ENCODE measurements around the gene GPR137B. TPM values are rescaled to one million over a fixed set of nuclear protein-coding genes. Genes with fewer than 3 reads are reported as not detected.

Gene GPR137B
- total RNA-seq, 2 donors from 2014 or later: 3.8 to 6.8 TPM

GRCh38 chr1:236110137-236110536, 32.2 kb upstream of the GPR137B start:
- ATAC-seq (no peak), DNase-seq (ENCODE audit: low spot score in 2 of 2) (no peak)
- Mint-ChIP-seq H3K36me3 (no peaks in the 10 kb centered on the region), H3K9me3 (no peaks in the 10 kb centered on the region), H3K27ac (no peak overlapping the region)

GRCh38 chr1:236111527-236112331, 30.6 kb upstream of the GPR137B start:
- DNase-seq (ENCODE audit: low spot score in 2 of 2) (no peak), ATAC-seq (no peak)
- Mint-ChIP-seq H3K9me3 (no peaks in the 10 kb centered on the region), H3K36me3 (no peaks in the 10 kb centered on the region), H3K27ac (peak overlapping the region in 1 of 2 donors; percentile 33)

- DNase-seq (ENCODE audit: low spot score in 2 of 2) (no peak), ATAC-seq (no peak)
- Mint-ChIP-seq H3K36me3 (no peaks in the 10 kb centered on the region), H3K27ac (no peak overlapping the region), H3K9me3 (no peaks in the 10 kb centered on the region)
Measured at GRCh38 chr1:236112332-236112627, 30.1 kb upstream of the GPR137B start.

GRCh38 chr1:236113324-236114032, 28.9 kb upstream of the GPR137B start:
- H3K9me3 Mint-ChIP-seq: no peaks in the 10 kb centered on the region
- DNase-seq (ENCODE audit: low spot score in 2 of 2) (no peak), ATAC-seq (no peak)
- H3K27ac Mint-ChIP-seq: no peak overlapping the region
- no peaks in the 10 kb centered on the region for H3K36me3 Mint-ChIP-seq

- no peak overlapping the region for H3K27ac Mint-ChIP-seq
- ATAC-seq (no peak), DNase-seq (ENCODE audit: low spot score in 2 of 2) (no peak)
- no peaks in the 10 kb centered on the region for H3K9me3 Mint-ChIP-seq
- no peaks in the 10 kb centered on the region for H3K36me3 Mint-ChIP-seq
Measured at GRCh38 chr1:236114076-236114747, 28.1 kb upstream of the GPR137B start.

- ATAC-seq (no peak), DNase-seq (ENCODE audit: low spot score in 2 of 2) (no peak)
- Mint-ChIP-seq H3K36me3 (no peaks in the 10 kb centered on the region), H3K9me3 (no peaks in the 10 kb centered on the region), H3K27ac (no peak overlapping the region)
Measured at GRCh38 chr1:236117710-236118109, 24.6 kb upstream of the GPR137B start.

- Mint-ChIP-seq H3K36me3 (peaks cover 0 to 6% of the 10 kb centered on the region in 2 donors), H3K9me3 (peaks cover 0 to 5% of the 10 kb centered on the region in 2 donors), H3K27ac (peak overlapping the region in 1 of 2 donors; percentile 40)
- no peak for DNase-seq (ENCODE audit: low spot score in 2 of 2)
- ATAC-seq: no peak
Measured at GRCh38 chr1:236119943-236120484, 22.3 kb upstream of the GPR137B start.

- peaks cover 0 to 5% of the 10 kb centered on the region in 2 donors for H3K9me3 Mint-ChIP-seq
- peak in 1 of 2 donors; percentile 27 for DNase-seq (ENCODE audit: low spot score in 2 of 2)
- ATAC-seq: peak; percentile 57 to 79
- H3K27ac Mint-ChIP-seq: peak overlapping the region; percentile 1 to 61
- H3K36me3 Mint-ChIP-seq: peaks cover 0 to 6% of the 10 kb centered on the region in 2 donors
Measured at GRCh38 chr1:236120721-236121153, 21.6 kb upstream of the GPR137B start.

GRCh38 chr1:236122176-236122575, 20.2 kb upstream of the GPR137B start:
- Mint-ChIP-seq H3K9me3 (peaks cover 0 to 5% of the 10 kb centered on the region in 2 donors), H3K27ac (peak overlapping the region; percentile 45), H3K36me3 (peaks cover 0 to 6% of the 10 kb centered on the region in 2 donors)
- DNase-seq (ENCODE audit: low spot score in 2 of 2) (peak in 1 of 2 donors; percentile 47), ATAC-seq (peak; percentile 88 to 89)

GRCh38 chr1:236123563-236123962, 18.8 kb upstream of the GPR137B start:
- peaks cover 0 to 5% of the 10 kb centered on the region in 2 donors for H3K9me3 Mint-ChIP-seq
- DNase-seq (ENCODE audit: low spot score in 2 of 2) (no peak), ATAC-seq (no peak)
- no peak overlapping the region for H3K27ac Mint-ChIP-seq
- H3K36me3 Mint-ChIP-seq: peaks cover 0 to 6% of the 10 kb centered on the region in 2 donors

- DNase-seq (ENCODE audit: low spot score in 2 of 2) (no peak), ATAC-seq (no peak)
- H3K36me3 Mint-ChIP-seq: peaks cover 0 to 6% of the 10 kb centered on the region in 2 donors
- H3K27ac Mint-ChIP-seq: no peak overlapping the region
- peaks cover 0 to 5% of the 10 kb centered on the region in 2 donors for H3K9me3 Mint-ChIP-seq
Measured at GRCh38 chr1:236124965-236125364, 17.4 kb upstream of the GPR137B start.

- no peak for DNase-seq (ENCODE audit: low spot score in 2 of 2)
- no peak for ATAC-seq
- Mint-ChIP-seq H3K9me3 (peaks cover 0 to 5% of the 10 kb centered on the region in 2 donors), H3K27ac (no peak overlapping the region), H3K36me3 (peaks cover 0 to 6% of the 10 kb centered on the region in 2 donors)
Measured at GRCh38 chr1:236127045-236127444, 15.3 kb upstream of the GPR137B start.

- Mint-ChIP-seq H3K9me3 (peaks cover 0 to 1% of the 10 kb centered on the region in 2 donors), H3K36me3 (peaks cover 0 to 2% of the 10 kb centered on the region in 2 donors), H3K27ac (peak overlapping the region in 1 of 2 donors; percentile 14)
- ATAC-seq (no peak), DNase-seq (ENCODE audit: low spot score in 2 of 2) (no peak)
Measured at GRCh38 chr1:236128646-236129178, 13.6 kb upstream of the GPR137B start.

- DNase-seq (ENCODE audit: low spot score in 2 of 2) (no peak), ATAC-seq (no peak)
- Mint-ChIP-seq H3K9me3 (no peaks in the 10 kb centered on the region), H3K27ac (no peak overlapping the region), H3K36me3 (no peaks in the 10 kb centered on the region)
Measured at GRCh38 chr1:236129306-236129705, 13.0 kb upstream of the GPR137B start.

- H3K9me3 Mint-ChIP-seq: no peaks in the 10 kb centered on the region
- no peak overlapping the region for H3K27ac Mint-ChIP-seq
- H3K36me3 Mint-ChIP-seq: no peaks in the 10 kb centered on the region
- DNase-seq (ENCODE audit: low spot score in 2 of 2): no peak
- no peak for ATAC-seq
Measured at GRCh38 chr1:236130372-236130771, 12.0 kb upstream of the GPR137B start.

- ATAC-seq: no peak
- Mint-ChIP-seq H3K27ac (no peak overlapping the region), H3K9me3 (no peaks in the 10 kb centered on the region)
Measured at GRCh38 chr1:236131916-236132315, 10.4 kb upstream of the GPR137B start.

More at GRCh38 chr1:236131916-236132315, 10.4 kb upstream of the GPR137B start:
- DNase-seq (ENCODE audit: low spot score in 2 of 2): no peak
- H3K36me3 Mint-ChIP-seq: no peaks in the 10 kb centered on the region

Measured in activated naive CD4-positive, alpha-beta T cell treated with anti-CD3 and anti-CD28 coated beads, Interleukin-2, amount 50 U/mL, for 72 hours (primary cell).